HepG2 (cell line): Measurements from ENCODE around the gene SLC25A11. TPM values are rescaled to one million over a fixed set of nuclear protein-coding genes. Genes with fewer than 3 reads are reported as not detected.
A peak's percentile ranks its signal among the peaks of the same experiment; 100 is the strongest.

ENCODE experiments used
- ADNP ChIP-seq: sonication (generic); formaldehyde crosslinking; IDR thresholded peaks from 2 replicates; pipeline ENCODE4 v1.4.0; 2020; ENCODE audit warnings: missing genetic modification reagents
- AGO2 ChIP-seq: fragments of 200-400 bp; formaldehyde crosslinking; optimal IDR thresholded peaks from 2 replicates; pipeline ENCODE3; 2017; ENCODE audit warnings: mild to moderate bottlenecking, low read depth, low read length, moderate library complexity
- BORCS8-MEF2B ChIP-seq: sonication (generic); formaldehyde crosslinking; IDR thresholded peaks from 2 replicates; pipeline ENCODE4 v1.8.0; 2022; ENCODE audit warnings: mild to moderate bottlenecking, missing genetic modification reagents
- GABPA ChIP-seq, 2 experiments: IDR thresholded peaks; 2 replicates each; pipeline ENCODE4 v1.6.1; 2011 to 2016; ENCODE audit warnings: low read depth in 2 of 2, low read length in 1 of 2, missing biosample characterization in 1 of 2, missing genetic modification characterization in 1 of 2
- IKZF4 ChIP-seq: sonication (generic); formaldehyde crosslinking; IDR thresholded peaks from 2 replicates; pipeline ENCODE4 v1.5.1; 2020; ENCODE audit warnings: borderline replicate concordance, mild to moderate bottlenecking, low read depth, missing genetic modification reagents; ENCODE audit errors: not compliant biosample characterization
- MLLT10 ChIP-seq: sonication (generic); formaldehyde crosslinking; IDR thresholded peaks from 2 replicates; pipeline ENCODE4 v1.4.0; 2020; ENCODE audit warnings: missing genetic modification reagents
- MLX ChIP-seq: IDR thresholded peaks from 2 replicates; pipeline ENCODE4 v1.6.1; 2016
- MYC ChIP-seq: sonication (generic); formaldehyde crosslinking; IDR thresholded peaks from 2 replicates; pipeline ENCODE4 v1.9.0; 2021; ENCODE audit warnings: missing genetic modification reagents, borderline replicate concordance
- POGK ChIP-seq: sonication (generic); formaldehyde crosslinking; conservative IDR thresholded peaks from 2 replicates; pipeline ENCODE4 v1.8.0; 2022; ENCODE audit warnings: mild to moderate bottlenecking, moderate library complexity, missing genetic modification reagents
- PRMT3 ChIP-seq: sonication (generic); formaldehyde crosslinking; IDR thresholded peaks from 2 replicates; pipeline ENCODE4 v1.8.1; 2022; ENCODE audit warnings: low read depth, mild to moderate bottlenecking, moderate library complexity, missing genetic modification reagents, borderline replicate concordance
- SMAD1 ChIP-seq: sonication (generic); formaldehyde crosslinking; IDR thresholded peaks from 2 replicates; pipeline ENCODE4 v1.4.0; 2020; ENCODE audit warnings: missing genetic modification reagents, low read depth, mild to moderate bottlenecking, borderline replicate concordance
- SNRNP70 ChIP-seq: fragments of 200-400 bp; formaldehyde crosslinking; IDR thresholded peaks from 2 replicates; pipeline ENCODE4 v1.6.1; 2017; ENCODE audit warnings: mild to moderate bottlenecking, low read depth, low read length, moderate library complexity
- TBP ChIP-seq: sonication (generic); formaldehyde crosslinking; IDR thresholded peaks from 2 replicates; pipeline ENCODE4 v1.5.0; 2020; ENCODE audit warnings: missing genetic modification reagents
- WIZ ChIP-seq: sonication (generic); formaldehyde crosslinking; IDR thresholded peaks from 2 replicates; pipeline ENCODE4 v1.5.1; 2020; ENCODE audit warnings: mild to moderate bottlenecking, missing genetic modification reagents
- ZBTB33 ChIP-seq: sonication (generic); formaldehyde crosslinking; IDR thresholded peaks from 2 replicates; pipeline ENCODE4 v1.4.0; 2020; ENCODE audit warnings: missing genetic modification reagents
- ZNF317 ChIP-seq: sonication (generic); formaldehyde crosslinking; IDR thresholded peaks from 2 replicates; pipeline ENCODE4 v1.5.0; 2020; ENCODE audit warnings: mild to moderate bottlenecking, missing genetic modification reagents
- ZNF510 ChIP-seq: sonication (generic); formaldehyde crosslinking; IDR thresholded peaks from 2 replicates; pipeline ENCODE4 v1.4.0; 2020; ENCODE audit warnings: low read depth, mild to moderate bottlenecking, missing genetic modification reagents
- ZNF513 ChIP-seq: sonication (generic); formaldehyde crosslinking; conservative IDR thresholded peaks from 2 replicates; pipeline ENCODE4 v1.5.0; 2020; ENCODE audit warnings: missing genetic modification reagents
- ZNF543 ChIP-seq: sonication (generic); formaldehyde crosslinking; IDR thresholded peaks from 2 replicates; pipeline ENCODE4 v1.4.0; 2020; ENCODE audit warnings: mild to moderate bottlenecking, missing genetic modification reagents
- ZNF547 ChIP-seq: sonication (generic); formaldehyde crosslinking; IDR thresholded peaks from 2 replicates; pipeline ENCODE4 v1.5.1; 2020; ENCODE audit warnings: mild to moderate bottlenecking, missing genetic modification reagents
- ZNF558 ChIP-seq: sonication (generic); formaldehyde crosslinking; IDR thresholded peaks from 2 replicates; pipeline ENCODE4 v1.9.0; 2022; ENCODE audit warnings: mild to moderate bottlenecking, missing genetic modification reagents, borderline replicate concordance
- ZNF570 ChIP-seq: sonication (generic); formaldehyde crosslinking; IDR thresholded peaks from 2 replicates; pipeline ENCODE4 v1.4.0; 2020; ENCODE audit warnings: mild to moderate bottlenecking, missing genetic modification reagents, borderline replicate concordance
- polyA plus RNA-seq, 8 experiments: library from polyadenylated mRNA; depleted of rRNA in 3 of 8; stranded (reverse) in 7 of 8; unstranded in 1 of 8; fragments of >200 nt; fragmentation: Illumina TruSeq in 4 of 8; extraction: Trizol in 4 of 8; gene quantifications; 2 replicates each; pipeline versions ENCODE4 v1.2.1 to v1.2.3, GENCODE V29; 2011 to 2016; ENCODE audit warnings: low read depth in 4 of 8, missing spikeins in 1 of 8, mixed read lengths in 1 of 8; ENCODE audit not compliant: insufficient read depth in 1 of 8
- total RNA-seq, 5 experiments: library from RNA; depleted of rRNA; stranded (reverse); fragments of >200 nt; fragmentation: Illumina TruSeq; extraction: Trizol; gene quantifications; 2 replicates each; pipeline ENCODE4 v1.2.3, GENCODE V29; 2016; ENCODE audit warnings: low read depth in 1 of 5

Gene SLC25A11
- total and polyA plus RNA-seq, 2 of the 13 experiments (the other 11 are each of a cell fraction or from before 2014, with no cell fraction given), result 35.4 to 47.2 TPM

- TF ChIP-seq ZNF317, result no peak
- TF ChIP-seq IKZF4 (CRISPR knock-in tag), result no peak
- TF ChIP-seq ZBTB33, result no peak; the same call in 1 of the 2 replicates
- peak; percentile 42 for TF ChIP-seq GABPA (IDR thresholded peaks at IDR 0.05; ENCODE audit: low read depth, low read length)
- TF ChIP-seq GABPA (CRISPR knock-in tag; IDR thresholded peaks at IDR 0.05; ENCODE audit: low read depth), result peak; percentile 80
- no peak for TF ChIP-seq SNRNP70
- TF ChIP-seq ZNF558 (CRISPR knock-in tag), result no peak
- TF ChIP-seq AGO2, result no peak
- no peak for TF ChIP-seq WIZ (CRISPR knock-in tag)
- no peak for TF ChIP-seq ZNF547 (CRISPR knock-in tag)
- TF ChIP-seq MLX (CRISPR knock-in tag), result no peak; the same call in 1 of the 2 replicates
- no peak for TF ChIP-seq ZNF543
- TF ChIP-seq TBP (CRISPR knock-in tag), result no peak
- TF ChIP-seq ZNF513 (CRISPR knock-in tag), result no peak
- no peak for TF ChIP-seq PRMT3 (CRISPR knock-in tag)
- TF ChIP-seq ZNF570 (CRISPR knock-in tag), result no peak
- peak; percentile 66; the same call in 1 of the 2 replicates for TF ChIP-seq MYC (CRISPR knock-in tag)
- TF ChIP-seq BORCS8-MEF2B, result 0 out of 2 replicates have a peak, but pooled peaks have one; percentile 19
- no peak for TF ChIP-seq MLLT10
- no peak for TF ChIP-seq ZNF510 (CRISPR knock-in tag)
- TF ChIP-seq ADNP, result no peak
- 0 out of 2 replicates have a peak, but pooled peaks have one; percentile 44 for TF ChIP-seq POGK (CRISPR knock-in tag)
- TF ChIP-seq SMAD1, result no peak; the same call in 1 of the 2 replicates
Measured at GRCh38 chr17:4908301-4908700, 31.5 kb downstream of the SLC25A11 start (continued).
